Measurements from ENCODE around the gene ENO1. TPM values are rescaled to one million over a fixed set of nuclear protein-coding genes. Genes with fewer than 3 reads are reported as not detected.

ENO1 gene
- total and polyA plus RNA-seq, 2 of the 8 experiments (the other 6 are each of a cell fraction or from before 2014, with no cell fraction given) = 1,763 to 2,117 TPM

DNA sequence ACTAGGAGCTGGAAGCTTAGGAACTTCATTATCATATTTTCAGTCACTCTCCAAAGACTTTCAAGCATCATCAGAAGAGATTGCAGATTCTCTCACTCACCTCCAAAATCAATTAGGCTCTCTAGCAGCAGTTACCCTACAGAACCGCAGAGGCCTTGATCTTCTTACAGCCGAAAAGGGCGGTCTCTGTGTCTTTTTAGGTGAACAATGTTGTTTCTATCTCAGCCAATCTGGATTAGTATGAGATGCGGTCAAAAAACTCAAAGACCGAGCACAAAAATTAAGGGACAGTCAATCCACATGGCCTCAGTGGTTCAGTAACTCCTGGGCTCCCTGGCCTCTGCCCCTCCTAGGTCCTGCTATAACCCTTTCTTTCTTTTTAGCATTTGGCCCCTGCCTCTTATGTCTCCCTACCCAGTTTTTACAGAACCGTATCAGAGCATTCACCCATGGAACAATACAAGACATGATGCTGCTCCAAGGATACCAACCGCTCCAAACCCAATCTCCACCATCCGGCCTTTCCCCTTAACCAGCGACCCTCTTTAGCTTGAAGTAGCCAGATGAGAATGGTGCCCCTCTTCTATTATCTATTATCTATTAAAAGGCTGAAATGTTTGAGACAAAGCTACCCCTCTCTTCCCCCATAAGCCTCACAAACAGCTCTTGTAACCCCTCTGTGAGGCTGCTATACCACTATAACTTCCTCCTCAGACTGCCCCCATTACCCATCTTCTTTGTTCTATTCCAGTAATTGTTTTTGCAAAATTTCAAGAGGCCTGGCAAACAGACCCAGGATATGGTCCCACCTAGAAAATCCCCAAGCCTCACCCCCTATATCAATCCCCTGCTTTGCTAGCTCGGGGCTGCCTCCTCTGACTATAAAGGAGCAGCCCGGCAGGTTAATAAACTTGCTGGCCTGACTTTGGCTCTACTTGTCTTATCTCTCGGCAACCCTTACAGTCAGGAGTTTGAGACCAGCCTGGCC is 48.5 kb upstream of the ENO1 start:
- Histone ChIP-seq H3K23ac (ENCODE audit: insufficient read length) (no peak overlapping the region), H3K4ac (replicated peaks; ENCODE audit: insufficient read length, low read depth, low read length) (no peak overlapping the region), H2AFZ (ENCODE audit: low read length) (no peak overlapping the region), H4K5ac (ENCODE audit: insufficient read length, low read depth, low read length) (no peak overlapping the region), H3K18ac (ENCODE audit: extremely low read depth, low read length) (no peak overlapping the region), H2BK15ac (ENCODE audit: low read length) (no peak overlapping the region), H2BK20ac (ENCODE audit: low read length) (no peak overlapping the region), H3K27ac (ENCODE audit: low read depth, low read length) (no peak overlapping the region), H3K79me1 (ENCODE audit: low read depth, low read length) (no peaks in the 10 kb centered on the region), H4K20me1 (replicated peaks in 1 of 2; ENCODE audit: control insufficient read depth in 1 of 2, insufficient read depth in 2 of 2, low read length in 2 of 2) (no peaks in the 10 kb centered on the region), H3K36me3 (ENCODE audit: control insufficient read depth in 2 of 4, insufficient read depth in 4 of 4, low read length in 3 of 4) (no peaks in the 10 kb centered on the region), H3K4me3 (ENCODE audit: extremely low read depth in 1 of 4, insufficient read depth in 2 of 4, low read depth in 3 of 4, low read length in 4 of 4) (no peak overlapping the region), H2BK12ac (ENCODE audit: low read depth, low read length) (no peak overlapping the region), H3K56ac (replicated peaks; ENCODE audit: insufficient read length, low read depth, low read length) (no peak overlapping the region), H3K14ac (ENCODE audit: insufficient read length) (no peak overlapping the region), H2AK5ac (ENCODE audit: low read depth, low read length) (no peak overlapping the region), H3K4me2 (ENCODE audit: insufficient read depth in 1 of 2, low read depth in 2 of 2, low read length in 2 of 2) (no peak overlapping the region), H2BK5ac (ENCODE audit: low read depth, low read length) (no peak overlapping the region), H3K23me2 (ENCODE audit: low read depth, low read length) (peaks cover 2% of the 10 kb centered on the region; the same call in 1 of the 2 replicates), H3K9me3 (ENCODE audit: insufficient read depth in 2 of 2, low read depth in 1 of 2, low read length in 1 of 2) (no peaks in the 10 kb centered on the region), H4K8ac (ENCODE audit: extremely low read depth, insufficient read depth, low read length) (no peak overlapping the region), H4K91ac (replicated peaks; ENCODE audit: insufficient read length, low read length) (no peak overlapping the region), H3K9ac (replicated peaks in 1 of 4; ENCODE audit: extremely low read depth in 1 of 4, low read depth in 3 of 4, low read length in 3 of 4) (no peak overlapping the region), H2BK120ac (replicated peaks; ENCODE audit: low read depth, low read length) (no peak overlapping the region), H3K27me3 (replicated peaks in 1 of 4; ENCODE audit: control insufficient read depth in 3 of 4, extremely low read depth in 1 of 4, insufficient read depth in 3 of 4, low read length in 3 of 4) (no peaks in the 10 kb centered on the region; a peak in 1 of 7 replicates), H3K4me1 (replicated peaks in 1 of 4; ENCODE audit: control insufficient read depth in 3 of 4, insufficient read depth in 4 of 4, low read length in 3 of 4) (no peaks in the 10 kb centered on the region), H3K79me2 (ENCODE audit: control insufficient read depth in 1 of 2, insufficient read depth in 2 of 2, low read length in 2 of 2) (no peaks in the 10 kb centered on the region)
- CTCF ChIA-PET (ENCODE audit: partially characterized antibody) = interaction anchor here (1.2 to 2.4 kb wide), 3 partner anchors 9 to 62 kb away, joined by 3 to 8 read pairs (median 5); no protein-coding TSS in a partner anchor
- WGBS, 2 experiments (ENCODE audit: extremely low coverage in 1 of 2, insufficient coverage in 1 of 2, insufficient read length in 1 of 2, insufficient replicate concordance in 2 of 2, low coverage in 1 of 2, low lambda C conversion rate in 2 of 2, missing lambda C conversion rate in 1 of 2) = 92% methylated on average over 12 of the region's 12 CpGs; no CpG with 5 or more reads in 1 of the 2 experiments
- POLR2A ChIA-PET (ENCODE audit: partially characterized antibody) = interaction anchor here (0.7 kb wide), 1 partner anchor 51 kb away, joined by 6 read pairs; no protein-coding TSS in a partner anchor
- no peak for FAIRE-seq
- TF ChIP-seq EP300 (IDR thresholded peaks at IDR 0.05; ENCODE audit: borderline replicate concordance in 1 of 2, low read depth in 2 of 2, low read length in 2 of 2) (no peak), KDM5A (IDR thresholded peaks at IDR 0.05; ENCODE audit: low read length) (no peak), TAF7 (optimal IDR thresholded peaks at IDR 0.05; ENCODE audit: borderline replicate concordance, low read depth, low read length) (no peak), RFX5 (IDR thresholded peaks at IDR 0.05; ENCODE audit: borderline replicate concordance, low read depth, low read length) (no peak)
- DNase-seq (ENCODE audit: low read depth in 1 of 2, low spot score in 2 of 2) = no peak

Measured in H1 (cell line).